ENCODE data around the gene CACNB4.
A peak's percentile ranks its signal among the peaks of the same experiment; 100 is the strongest.
"Not testable (repeated sequence)": the region's sequence is repeated elsewhere in the genome, so short reads cannot be mapped to it uniquely, and the experiment has no call there.

Gene CACNB4

DNA sequence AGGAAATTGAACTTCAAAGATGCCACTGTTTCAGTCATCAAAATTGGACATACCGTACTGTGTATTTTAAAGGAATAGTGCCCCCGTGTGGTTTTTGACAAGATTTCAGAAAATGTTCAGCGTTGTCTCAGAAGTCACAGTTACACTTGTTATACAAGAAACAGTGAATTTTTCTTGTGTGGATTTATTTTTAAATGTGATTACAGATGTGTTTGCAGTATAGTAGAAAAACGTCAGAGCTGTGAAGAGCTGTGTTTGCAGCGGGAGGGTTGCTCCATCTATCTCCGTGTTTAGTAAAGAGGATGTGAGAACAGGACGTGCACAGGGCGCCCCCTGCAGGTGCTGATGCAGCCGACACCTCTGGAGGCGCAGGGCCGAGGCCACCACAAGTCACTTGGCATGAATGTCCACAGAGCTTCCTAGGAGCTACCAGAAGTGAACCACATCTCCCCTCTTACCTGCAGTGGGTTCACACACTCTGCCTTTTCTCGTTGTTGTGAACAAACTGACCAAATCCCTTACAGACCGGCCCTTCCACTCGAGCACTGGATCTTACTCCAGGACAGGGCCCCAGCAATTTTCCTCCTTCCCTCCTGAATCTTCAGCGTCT is 73.1 kb downstream of the CACNB4 start:
- Histone ChIP-seq H3K4me3 (peak overlapping the region; percentile 64), H3K27ac (no peak overlapping the region)
- TF ChIP-seq CTCF (IDR thresholded peaks at IDR 0.05) = peak; percentile 84
- peak; percentile 86 for DNase-seq (ENCODE audit: low spot score)

- H3K4me3 ChIP-seq = no peak overlapping the region
- no peak for DNase-seq (ENCODE audit: low spot score)
- no peak overlapping the region for H3K27ac ChIP-seq
- TF ChIP-seq CTCF (IDR thresholded peaks at IDR 0.05) = no peak
These were observed 74.4 kb downstream of the CACNB4 start for GRCh38 chr2:152024477-152024876.

DNA sequence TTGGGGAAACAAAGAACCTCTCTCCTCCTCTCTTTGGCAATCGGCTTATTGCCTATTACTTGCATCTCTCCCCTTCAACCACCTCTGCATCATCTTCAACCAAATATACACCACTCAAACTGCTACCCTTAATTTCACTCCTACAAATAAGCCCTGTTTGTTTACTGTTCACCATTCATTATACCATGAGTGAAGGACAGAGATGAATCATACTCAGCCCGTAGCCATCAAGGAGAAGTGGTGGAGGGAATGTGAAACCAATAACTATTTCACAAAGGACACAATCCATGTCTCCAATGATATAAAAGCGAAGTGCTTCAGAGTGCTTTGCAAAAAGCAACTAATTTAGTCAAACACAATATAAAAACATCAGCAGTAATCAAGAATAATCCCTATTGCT is 76.8 kb downstream of the CACNB4 start:
- no peak for TF ChIP-seq CTCF (IDR thresholded peaks at IDR 0.05)
- no peak overlapping the region for H3K4me3 ChIP-seq
- H3K27ac ChIP-seq = no peak overlapping the region

GRCh38 chr2:152021001-152021400 is 77.8 kb downstream of the CACNB4 start:
- not testable (repeated sequence) for H3K27ac ChIP-seq; DNase-seq (ENCODE audit: low spot score); H3K4me3 ChIP-seq

More for the DNA sequence above, 76.8 kb downstream of the CACNB4 start:
- DNase-seq (ENCODE audit: low spot score) = no peak

DNA sequence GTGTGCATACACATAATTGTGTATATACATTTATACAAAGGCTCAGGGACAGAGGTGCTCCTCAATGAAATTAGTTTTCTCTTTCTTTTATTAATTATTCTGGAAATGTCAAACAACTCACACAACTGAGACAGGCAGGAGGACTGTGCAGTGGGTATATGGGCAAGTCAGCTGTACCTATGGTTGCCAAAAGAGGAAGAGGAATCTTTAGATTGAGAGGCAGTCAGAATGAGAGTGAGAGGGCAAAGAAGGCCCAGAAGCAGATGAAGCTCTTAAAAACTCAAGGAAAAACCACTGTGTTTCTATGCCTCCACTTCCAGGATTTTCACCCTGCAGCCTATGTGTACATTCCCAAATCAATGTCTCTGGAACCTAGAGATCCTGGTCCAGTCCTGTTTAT is 79.1 kb downstream of the CACNB4 start:
- no peak for DNase-seq (ENCODE audit: low spot score)
- Histone ChIP-seq H3K4me3 (no peak overlapping the region), H3K27ac (no peak overlapping the region)
- no peak for TF ChIP-seq CTCF (IDR thresholded peaks at IDR 0.05)

- DNase-seq (ENCODE audit: low spot score) = no peak
- Histone ChIP-seq H3K27ac (no peak overlapping the region), H3K4me3 (no peak overlapping the region)
- no peak for TF ChIP-seq CTCF (IDR thresholded peaks at IDR 0.05)
These were observed 82.4 kb downstream of the CACNB4 start for GRCh38 chr2:152016181-152017120.

- no peak overlapping the region for H3K27ac ChIP-seq
- DNase-seq (ENCODE audit: low spot score) = no peak
- no peak for TF ChIP-seq CTCF (IDR thresholded peaks at IDR 0.05)
- no peak overlapping the region for H3K4me3 ChIP-seq
These were observed 83.3 kb downstream of the CACNB4 start for GRCh38 chr2:152015552-152015951.
